HG02642 (cell line): ENCODE data around the gene CLK1.
"Not testable (repeated sequence)": the region's sequence is repeated elsewhere in the genome, so short reads cannot be mapped to it uniquely, and the experiment has no call there.

Experiments used
- ATAC-seq: cut with Tn5 transposase; IDR thresholded peaks from one replicate; pipeline ENCODE4 v1.9.1; 2021; ENCODE audit warnings: mild to moderate bottlenecking; ENCODE audit not compliant: unreplicated experiment, poor library complexity

The CLK1 gene

GRCh38 chr2:200864176-200865034, at the start of gene CLK1:
TSS of gene CLK1 (minus strand) at chr2:200864658. CDS start at chr2:200861862, 2,796 bp downstream.
- peak; percentile 87 for ATAC-seq

GRCh38 chr2:200913654-200914053, 49.2 kb upstream of the CLK1 start:
- ATAC-seq, result no peak

- no peak for ATAC-seq
Measured at GRCh38 chr2:200909958-200910357, 45.5 kb upstream of the CLK1 start.

- peak; percentile 47 for ATAC-seq
Measured at GRCh38 chr2:200905618-200906296, 41.3 kb upstream of the CLK1 start.

GRCh38 chr2:200901459-200902072, 37.1 kb upstream of the CLK1 start:
- peak; percentile 93 for ATAC-seq

- no peak for ATAC-seq
Measured at GRCh38 chr2:200899482-200899881, 35.0 kb upstream of the CLK1 start.

GRCh38 chr2:200888704-200889625, 24.5 kb upstream of the CLK1 start, which contains the start of the genes NIF3L1 and PPIL3:
TSS of gene NIF3L1 (plus strand) at chr2:200889371. CDS start at chr2:200891944, 2,573 bp downstream.
TSS of gene PPIL3 (minus strand) at chr2:200889077. CDS start at chr2:200887615, 1,462 bp downstream.
- peak; percentile 91 for ATAC-seq

- not testable (repeated sequence) for ATAC-seq
Measured at GRCh38 chr2:200881715-200882249, 17.3 kb upstream of the CLK1 start.

GRCh38 chr2:200878289-200878880, 13.9 kb upstream of the CLK1 start:
- ATAC-seq, result no peak

GRCh38 chr2:200877443-200877842, 13.0 kb upstream of the CLK1 start:
- ATAC-seq, result no peak

GRCh38 chr2:200873560-200873959, 9.1 kb upstream of the CLK1 start:
- ATAC-seq, result no peak

- ATAC-seq, result no peak
Measured at GRCh38 chr2:200871151-200871550, 6.7 kb upstream of the CLK1 start.

GRCh38 chr2:200869014-200869413, 4.6 kb upstream of the CLK1 start:
- ATAC-seq, result no peak

- ATAC-seq, result peak; percentile 11
Measured at GRCh38 chr2:200863782-200864175, 679 bp downstream of the CLK1 start.

GRCh38 chr2:200862532-200863000, 1.9 kb downstream of the CLK1 start:
- no peak for ATAC-seq

GRCh38 chr2:200861617-200862155, 2.8 kb downstream of the CLK1 start:
- no peak for ATAC-seq

- no peak for ATAC-seq
Measured at GRCh38 chr2:200860092-200860795, 4.2 kb downstream of the CLK1 start.

GRCh38 chr2:200856806-200857205, 7.7 kb downstream of the CLK1 start:
- ATAC-seq, result no peak
